GM18907 (cell line): ENCODE measurements around the gene DEGS2.

Source experiments
- ATAC-seq: cut with Tn5 transposase; IDR thresholded peaks from one replicate; pipeline ENCODE4 v1.9.1; 2021; ENCODE audit warnings: mild to moderate bottlenecking, moderate library complexity; ENCODE audit not compliant: unreplicated experiment

DEGS2 gene

GRCh38 chr14:100135073-100135472 lies 24.4 kb downstream of the DEGS2 start:
- ATAC-seq, result no peak

GRCh38 chr14:100134586-100134985 lies 24.9 kb downstream of the DEGS2 start:
- no peak for ATAC-seq

- no peak for ATAC-seq
These were observed 26.4 kb downstream of the DEGS2 start for GRCh38 chr14:100132903-100133510.

GRCh38 chr14:100132161-100132902 lies 27.1 kb downstream of the DEGS2 start:
- no peak for ATAC-seq

- no peak for ATAC-seq
These were observed 28.3 kb downstream of the DEGS2 start for GRCh38 chr14:100131181-100131580.

GRCh38 chr14:100130521-100130920 lies 28.9 kb downstream of the DEGS2 start:
- no peak for ATAC-seq

- no peak for ATAC-seq
These were observed 30.3 kb downstream of the DEGS2 start for GRCh38 chr14:100129161-100129589.

- ATAC-seq, result no peak
These were observed 30.8 kb downstream of the DEGS2 start for GRCh38 chr14:100128688-100129087.

GRCh38 chr14:100127853-100128455 lies 31.5 kb downstream of the DEGS2 start:
- ATAC-seq, result no peak

- no peak for ATAC-seq
These were observed 33.0 kb downstream of the DEGS2 start for GRCh38 chr14:100126401-100126800.

- no peak for ATAC-seq
These were observed 34.8 kb downstream of the DEGS2 start for GRCh38 chr14:100124551-100125088.

- ATAC-seq, result no peak
These were observed 35.8 kb downstream of the DEGS2 start for GRCh38 chr14:100123618-100124017.

- no peak for ATAC-seq
These were observed 36.8 kb downstream of the DEGS2 start for GRCh38 chr14:100122481-100123223.

- no peak for ATAC-seq
These were observed 37.6 kb downstream of the DEGS2 start for GRCh38 chr14:100121643-100122480.

- no peak for ATAC-seq
These were observed 38.7 kb downstream of the DEGS2 start for GRCh38 chr14:100120522-100121269.

- ATAC-seq, result no peak
These were observed 40.2 kb downstream of the DEGS2 start for GRCh38 chr14:100119251-100119650.

- no peak for ATAC-seq
These were observed 40.9 kb downstream of the DEGS2 start for GRCh38 chr14:100118396-100119011.

- ATAC-seq, result no peak
These were observed 41.6 kb downstream of the DEGS2 start for GRCh38 chr14:100117633-100118395.
